ENCODE results near the gene HIGD2A.

HIGD2A gene

DNA sequence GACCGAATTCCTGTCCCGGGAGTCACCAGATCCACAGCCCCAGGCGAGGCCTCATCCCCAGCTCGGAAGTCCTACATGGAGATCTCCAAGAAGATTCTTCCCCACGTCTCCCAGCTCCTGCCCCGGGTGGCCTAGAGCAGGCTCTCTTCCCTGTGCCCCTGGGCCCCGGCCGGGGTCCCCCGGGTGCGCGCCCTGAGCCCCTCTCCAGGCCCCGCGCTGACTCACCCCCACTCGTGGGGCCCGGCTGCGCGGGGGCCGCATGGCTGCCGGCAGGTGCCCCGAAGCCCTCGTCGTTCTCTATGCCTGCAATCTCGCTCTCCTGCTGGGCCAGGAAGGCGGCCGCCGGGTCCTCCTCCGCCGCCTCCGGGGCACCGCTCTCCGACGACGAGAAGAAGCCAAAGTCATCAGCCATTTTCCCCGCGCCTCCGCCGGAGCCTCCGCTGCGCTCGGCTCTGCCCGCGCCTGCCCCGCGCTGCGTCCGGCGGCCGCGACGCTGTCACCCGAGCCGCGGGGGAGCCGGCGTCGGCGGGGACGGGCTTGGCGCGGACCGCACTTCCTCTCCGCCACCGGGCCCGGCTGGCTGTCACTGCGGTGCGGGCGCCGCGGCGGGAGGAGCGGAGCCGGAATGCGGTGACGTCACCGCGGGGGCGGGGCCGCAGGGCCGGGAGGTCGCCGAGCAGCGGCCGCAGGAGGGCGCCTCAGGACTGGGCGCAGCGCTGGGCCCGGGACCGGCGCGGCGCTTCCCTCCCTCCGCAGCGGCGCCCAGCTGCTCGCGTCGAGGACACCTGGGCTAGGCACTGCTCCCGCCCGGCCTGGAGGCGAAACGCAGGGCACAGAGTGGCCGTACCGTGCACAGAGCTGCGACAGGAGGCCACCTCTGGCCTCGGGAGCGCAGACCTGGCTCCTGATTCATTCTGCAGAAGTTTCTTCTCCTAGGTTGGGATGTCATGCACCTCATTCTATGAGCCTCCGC lies 27.7 kb downstream of the HIGD2A start, which contains the start of gene CLTB:
TSS of gene CLTB (minus strand) at position 588 of the 973 bp plus-strand sequence. CDS start at position 412, 176 bp downstream.
- peak; percentile 91 for DNase-seq (ENCODE audit: low read depth)

DNA sequence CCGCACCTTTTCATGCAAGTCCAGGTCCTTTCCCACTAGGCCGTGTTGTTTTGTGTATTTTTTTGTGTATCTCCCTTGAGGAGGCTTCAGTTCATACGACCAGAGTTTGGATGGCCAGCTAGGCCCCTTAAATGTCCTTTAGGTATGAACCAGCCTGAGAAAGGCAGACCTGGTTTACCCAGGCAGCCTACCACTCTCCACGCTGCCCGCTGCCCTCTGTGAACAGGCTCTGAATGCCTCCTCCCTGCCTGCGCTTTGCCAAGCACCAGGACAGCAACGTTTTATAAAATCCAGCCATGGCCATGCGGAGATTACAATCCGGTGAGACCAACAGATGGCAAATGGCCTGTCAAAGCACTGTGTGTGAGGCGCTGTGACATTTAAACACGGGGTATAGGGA lies 28.4 kb downstream of the HIGD2A start:
- DNase-seq (ENCODE audit: low read depth): no peak

GRCh38 chr5:176418251-176418650 lies 29.7 kb downstream of the HIGD2A start:
- DNase-seq (ENCODE audit: low read depth): peak; percentile 32

GRCh38 chr5:176420086-176420485 lies 31.5 kb downstream of the HIGD2A start:
- no peak for DNase-seq (ENCODE audit: low read depth)

DNA sequence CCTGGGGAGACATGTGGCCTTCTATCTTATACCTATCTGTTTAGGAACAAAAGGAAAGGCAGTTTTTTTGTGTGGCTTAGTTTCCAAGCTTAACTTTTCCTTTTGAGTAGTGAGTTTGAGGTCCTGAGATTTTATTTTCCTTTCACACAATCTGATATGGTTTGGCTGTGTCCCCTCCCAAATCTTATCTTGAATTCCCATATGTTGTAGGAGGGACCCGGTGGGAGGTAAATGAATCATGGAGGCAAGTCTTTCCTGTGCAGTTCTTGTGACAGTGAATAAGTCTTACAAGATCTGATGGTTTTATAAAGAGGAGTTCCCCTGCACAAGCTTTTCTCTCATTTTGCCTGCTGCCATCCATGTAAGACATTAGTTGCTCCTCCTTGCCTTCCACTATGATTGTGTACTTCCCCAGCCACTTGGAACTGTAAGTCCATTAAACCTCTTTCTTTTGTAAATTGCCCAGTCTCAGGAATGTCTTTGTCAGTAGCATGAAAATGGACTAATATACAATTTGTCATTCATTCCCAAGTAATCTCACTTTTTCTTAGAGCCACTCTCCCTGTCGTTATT lies 32.5 kb downstream of the HIGD2A start:
- no peak for DNase-seq (ENCODE audit: low read depth)

- DNase-seq (ENCODE audit: low read depth): no peak
Observed at GRCh38 chr5:176424181-176424580, 35.6 kb downstream of the HIGD2A start.

DNA sequence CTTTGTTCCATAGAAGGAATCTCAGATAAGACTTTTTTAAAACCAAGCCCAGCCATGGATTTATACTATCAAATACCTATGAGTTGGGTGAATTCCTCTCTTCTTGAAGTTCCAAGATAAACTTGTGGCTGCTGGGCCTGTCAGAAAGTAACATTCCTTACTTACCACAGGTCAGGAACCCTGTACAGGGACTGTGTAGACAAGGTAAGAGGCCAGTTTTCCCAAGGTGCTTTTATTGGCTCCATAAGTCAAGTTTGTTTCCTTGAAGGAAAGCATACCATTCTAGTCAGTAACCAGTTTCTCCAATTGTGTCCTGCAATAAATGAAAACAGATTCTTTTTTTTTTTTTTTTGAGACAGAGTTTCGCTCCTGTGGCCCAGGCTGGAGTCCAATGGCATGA lies 36.6 kb downstream of the HIGD2A start:
- DNase-seq (ENCODE audit: low read depth): no peak

DNA sequence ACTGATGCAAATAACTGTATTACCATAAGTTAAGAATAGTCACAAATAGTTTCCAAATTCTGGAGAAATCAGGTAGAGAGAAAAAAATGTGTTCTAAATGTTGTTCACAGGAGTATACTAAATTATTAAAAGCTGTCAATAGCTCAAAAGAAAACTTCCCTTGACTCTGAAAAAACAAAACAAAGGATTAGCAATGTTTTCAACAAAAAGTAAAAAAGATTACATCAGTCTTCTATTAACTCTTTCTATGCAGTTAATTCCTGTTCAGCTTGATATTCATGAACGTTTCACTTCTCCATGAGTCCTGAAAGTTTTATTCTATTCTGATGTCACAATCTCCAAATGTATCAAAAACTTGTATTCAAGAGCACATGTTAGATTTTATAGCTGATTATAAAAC lies 37.2 kb downstream of the HIGD2A start:
- no peak for DNase-seq (ENCODE audit: low read depth)

DNA sequence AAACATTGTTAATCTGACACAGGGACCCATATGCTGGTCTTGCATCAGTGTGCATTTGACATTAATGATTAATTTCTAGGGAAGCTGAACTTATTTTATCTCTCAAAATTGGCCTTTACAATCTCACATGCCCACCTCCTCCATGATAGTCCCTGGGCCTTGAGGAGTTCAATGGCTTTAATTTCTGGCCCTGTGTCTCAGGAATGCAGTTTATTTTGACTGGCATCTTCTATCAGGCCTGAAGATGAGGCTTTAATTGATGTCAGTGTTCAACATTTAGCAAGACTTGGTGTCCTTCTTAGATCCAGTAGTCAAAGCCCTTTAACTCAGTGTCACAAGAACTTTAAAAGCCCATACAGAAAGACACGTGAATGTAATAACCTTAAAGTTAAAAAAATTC lies 38.3 kb downstream of the HIGD2A start:
- no peak for DNase-seq (ENCODE audit: low read depth)

GRCh38 chr5:176427971-176428370 lies 39.4 kb downstream of the HIGD2A start:
- peak; percentile 55 for DNase-seq (ENCODE audit: low read depth)

- DNase-seq (ENCODE audit: low read depth): no peak
Observed at GRCh38 chr5:176429972-176430371, 41.4 kb downstream of the HIGD2A start.

DNA sequence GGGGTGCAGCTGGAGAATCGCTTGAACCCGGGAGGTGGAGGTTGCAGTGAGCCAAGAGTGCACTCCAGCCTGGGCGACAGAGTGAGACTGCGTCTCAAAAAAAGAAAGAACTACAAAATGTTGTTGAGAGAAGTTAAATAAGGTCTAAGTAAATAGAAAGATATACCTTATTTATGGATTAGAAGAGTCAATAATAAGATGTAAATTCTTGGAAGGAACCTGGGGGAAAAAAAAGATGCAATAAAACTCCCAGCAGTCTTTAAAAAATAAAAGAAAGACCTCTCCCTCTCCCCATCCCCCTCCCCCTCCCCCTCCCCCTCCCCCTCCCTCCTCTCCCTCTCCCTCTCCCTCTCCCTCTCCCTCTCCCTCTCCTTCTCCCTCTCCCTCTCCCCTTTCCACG lies 44.2 kb downstream of the HIGD2A start:
- no peak for DNase-seq (ENCODE audit: low read depth)

DNA sequence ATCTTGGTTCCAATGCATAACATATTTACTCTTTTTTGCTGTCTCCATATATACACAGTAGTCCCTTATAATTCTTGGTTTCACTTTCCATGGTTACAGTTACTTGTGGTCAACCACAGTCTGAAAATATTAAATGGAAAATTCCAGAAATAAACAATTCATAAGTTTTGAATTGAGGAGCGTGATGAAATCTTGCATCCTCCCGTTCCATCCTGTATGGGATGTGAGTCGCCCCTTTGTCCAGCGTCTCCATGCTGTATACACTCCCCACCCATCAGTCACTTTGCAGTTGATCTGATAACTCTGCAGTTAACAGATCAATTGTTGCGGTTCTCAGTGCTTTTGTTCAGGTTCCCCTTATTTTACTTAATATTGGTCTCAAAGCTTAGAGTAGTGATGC lies 48.1 kb downstream of the HIGD2A start:
- DNase-seq (ENCODE audit: low read depth): peak; percentile 68

- DNase-seq (ENCODE audit: low read depth): peak; percentile 92
Observed at GRCh38 chr5:176438959-176439757, 50.6 kb downstream of the HIGD2A start.
